ENCODE results near the gene VAMP8.

DNA sequence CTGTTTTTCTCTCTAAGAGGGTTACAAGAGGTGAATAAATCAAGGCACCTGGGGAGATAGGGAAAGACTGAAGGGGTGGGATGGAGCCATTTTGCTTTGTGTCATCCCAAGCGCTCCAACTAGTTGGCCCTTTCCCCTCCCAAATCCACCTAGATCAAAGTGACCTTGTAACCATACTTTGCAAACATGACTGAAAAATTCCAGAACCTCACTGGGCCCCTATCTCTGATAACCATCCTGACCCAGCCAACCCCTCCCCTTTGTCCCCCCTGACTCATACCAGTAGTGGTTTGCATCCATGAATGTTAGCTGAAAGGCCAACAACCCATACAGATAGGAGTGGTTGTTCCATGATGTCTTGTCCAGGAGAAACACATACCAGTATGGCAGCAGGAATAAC, 19.2 kb upstream of the VAMP8 start:
- TF ChIP-seq GATA3 (IDR thresholded peaks at IDR 0.05; ENCODE audit: low read depth, low read length) = no peak
- no peak for TF ChIP-seq GATA2 (IDR thresholded peaks at IDR 0.05; ENCODE audit: low read depth, low read length)
